Stimulated activated CD8-positive, alpha-beta memory T cell treated with anti-CD3 and anti-CD28 coated beads, Interleukin-2, amount 100 ng/mL, for 1 hour (primary cell): ENCODE data around the gene EPHX1.
"Not testable (repeated sequence)": the region's sequence is repeated elsewhere in the genome, so short reads cannot be mapped to it uniquely, and the experiment has no call there.

Experiments used
- DNase-seq, 2 donors: peaks; one replicate each; pipeline ENCODE4 v3.0.0-alpha.2; 2020; ENCODE audit warnings: low read depth in 2 of 2

Gene EPHX1

GRCh38 chr1:225816643-225817538 is 7.0 kb downstream of the EPHX1 start:
- no peak for DNase-seq

- DNase-seq: no peak
These were observed 7.7 kb downstream of the EPHX1 start for GRCh38 chr1:225817611-225818061.

- no peak for DNase-seq
These were observed 8.3 kb downstream of the EPHX1 start for GRCh38 chr1:225818229-225818628.

GRCh38 chr1:225819346-225820192 is 9.6 kb downstream of the EPHX1 start:
- no peak for DNase-seq

GRCh38 chr1:225820522-225821120 is 10.7 kb downstream of the EPHX1 start:
- no peak for DNase-seq

GRCh38 chr1:225822655-225823403 is 12.9 kb downstream of the EPHX1 start:
- DNase-seq: no peak

- no peak for DNase-seq
These were observed 13.9 kb downstream of the EPHX1 start for GRCh38 chr1:225823811-225824261.

GRCh38 chr1:225824533-225824941 is 14.6 kb downstream of the EPHX1 start:
- DNase-seq: no peak

GRCh38 chr1:225825078-225825477 is 15.2 kb downstream of the EPHX1 start:
- no peak for DNase-seq

GRCh38 chr1:225825607-225826007 is 15.7 kb downstream of the EPHX1 start:
- no peak for DNase-seq

GRCh38 chr1:225827076-225827475 is 17.2 kb downstream of the EPHX1 start:
- no peak for DNase-seq

- DNase-seq: no peak
These were observed 18.9 kb downstream of the EPHX1 start for GRCh38 chr1:225828706-225829345.

- no peak for DNase-seq
These were observed 20.9 kb downstream of the EPHX1 start for GRCh38 chr1:225830841-225831240.

- no peak for DNase-seq
These were observed 24.7 kb downstream of the EPHX1 start for GRCh38 chr1:225834417-225835329.

- no peak for DNase-seq
These were observed 25.9 kb downstream of the EPHX1 start for GRCh38 chr1:225835856-225836255.

- DNase-seq: not testable (repeated sequence)
These were observed 26.4 kb downstream of the EPHX1 start for GRCh38 chr1:225836296-225836695.

- DNase-seq: no peak
These were observed 28.9 kb downstream of the EPHX1 start for GRCh38 chr1:225838793-225839192.

GRCh38 chr1:225840223-225840610 is 30.3 kb downstream of the EPHX1 start:
- DNase-seq: no peak

GRCh38 chr1:225840713-225841112 is 30.8 kb downstream of the EPHX1 start:
- DNase-seq: no peak

GRCh38 chr1:225842074-225842473 is 32.1 kb downstream of the EPHX1 start:
- no peak for DNase-seq
